Fibroblast of mammary gland (primary cell): ENCODE data around the gene LSR.

Experiments
- DNase-seq: peaks from one replicate; pipeline ENCODE4 v3.0.0-alpha.2; 2010; ENCODE audit warnings: low read depth
- H3K4me3 ChIP-seq: 2 replicates; pipeline ENCODE4 v1.5.1; 2011; ENCODE audit warnings: low read depth, mild to moderate bottlenecking, low read length, moderate library complexity; ENCODE audit not compliant: control insufficient read depth
- TF ChIP-seq, protein P1 (sequence below): conservative IDR thresholded peaks from 2 replicates; pipeline ENCODE4 v1.5.1; 2011; ENCODE audit warnings: low read depth, low read length, inconsistent platforms; ENCODE audit not compliant: control insufficient read depth, insufficient read depth

The LSR gene

DNA sequence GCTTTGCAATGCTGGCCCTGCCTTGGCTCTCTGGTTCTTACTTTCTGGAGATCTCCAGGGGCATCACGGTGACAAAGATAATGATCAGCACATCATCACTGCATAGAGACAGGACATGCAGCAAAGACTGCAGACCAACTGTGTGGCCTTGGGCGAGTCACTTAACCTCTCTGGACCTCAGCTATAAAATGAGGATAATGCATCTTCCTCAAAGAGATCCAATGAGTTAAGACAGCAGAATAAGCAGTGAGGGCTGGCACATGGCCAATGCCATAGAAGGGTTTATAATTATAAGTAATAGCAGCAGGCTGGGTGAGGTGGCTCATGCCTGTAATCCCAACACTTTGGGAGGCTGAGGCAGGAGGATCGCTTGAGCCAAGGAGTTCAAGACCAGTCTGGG, 45.5 kb downstream of the LSR start:
- TF ChIP-seq, protein P1, sequence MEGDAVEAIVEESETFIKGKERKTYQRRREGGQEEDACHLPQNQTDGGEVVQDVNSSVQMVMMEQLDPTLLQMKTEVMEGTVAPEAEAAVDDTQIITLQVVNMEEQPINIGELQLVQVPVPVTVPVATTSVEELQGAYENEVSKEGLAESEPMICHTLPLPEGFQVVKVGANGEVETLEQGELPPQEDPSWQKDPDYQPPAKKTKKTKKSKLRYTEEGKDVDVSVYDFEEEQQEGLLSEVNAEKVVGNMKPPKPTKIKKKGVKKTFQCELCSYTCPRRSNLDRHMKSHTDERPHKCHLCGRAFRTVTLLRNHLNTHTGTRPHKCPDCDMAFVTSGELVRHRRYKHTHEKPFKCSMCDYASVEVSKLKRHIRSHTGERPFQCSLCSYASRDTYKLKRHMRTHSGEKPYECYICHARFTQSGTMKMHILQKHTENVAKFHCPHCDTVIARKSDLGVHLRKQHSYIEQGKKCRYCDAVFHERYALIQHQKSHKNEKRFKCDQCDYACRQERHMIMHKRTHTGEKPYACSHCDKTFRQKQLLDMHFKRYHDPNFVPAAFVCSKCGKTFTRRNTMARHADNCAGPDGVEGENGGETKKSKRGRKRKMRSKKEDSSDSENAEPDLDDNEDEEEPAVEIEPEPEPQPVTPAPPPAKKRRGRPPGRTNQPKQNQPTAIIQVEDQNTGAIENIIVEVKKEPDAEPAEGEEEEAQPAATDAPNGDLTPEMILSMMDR = no peak
- DNase-seq = no peak

DNA sequence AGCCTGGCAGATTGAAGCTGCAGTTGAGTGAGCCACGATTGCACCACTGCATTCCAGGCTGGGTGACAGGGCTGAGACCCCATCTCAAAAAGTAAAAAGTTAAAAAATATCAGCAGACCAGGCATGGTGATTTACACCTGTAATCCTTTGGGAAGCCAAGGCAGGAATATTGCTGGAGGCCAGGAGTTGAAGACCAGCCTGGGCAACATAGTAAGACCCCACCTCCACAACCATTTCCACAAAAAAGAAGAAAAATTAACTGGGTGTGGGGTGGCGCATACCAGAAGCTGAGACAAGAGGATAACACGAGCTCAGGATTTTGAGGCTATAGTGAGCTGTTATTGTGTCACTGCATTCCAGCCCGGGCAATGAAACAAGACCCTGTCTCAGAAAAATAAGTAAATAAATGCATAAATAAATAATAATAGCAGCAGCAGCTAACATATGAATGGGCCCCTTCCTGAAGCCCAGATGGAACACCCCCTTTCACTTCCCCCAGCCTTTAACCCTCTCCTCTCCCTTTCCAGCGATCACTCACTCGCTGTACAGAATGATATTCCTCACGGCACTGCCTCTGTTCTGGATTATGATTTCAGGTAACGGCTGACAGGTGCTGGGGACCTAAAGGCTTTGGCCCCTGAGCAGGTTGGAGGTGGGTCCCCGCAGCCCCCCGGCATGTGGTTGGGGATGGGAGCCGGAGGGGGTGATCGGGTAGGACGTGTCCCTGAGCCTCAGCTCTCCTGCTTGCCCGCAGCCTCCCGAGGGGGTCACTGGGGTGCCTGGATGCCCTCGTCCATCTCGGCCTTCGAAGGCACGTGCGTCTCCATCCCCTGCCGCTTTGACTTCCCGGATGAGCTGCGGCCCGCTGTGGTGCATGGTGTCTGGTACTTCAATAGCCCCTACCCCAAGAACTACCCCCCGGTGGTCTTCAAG, 46.3 kb downstream of the LSR start:
- TF ChIP-seq, protein P1 = no peak
- no peak overlapping the region for H3K4me3 ChIP-seq
- no peak for DNase-seq

More for the DNA sequence above, 45.5 kb downstream of the LSR start:
- no peak overlapping the region for H3K4me3 ChIP-seq

DNA sequence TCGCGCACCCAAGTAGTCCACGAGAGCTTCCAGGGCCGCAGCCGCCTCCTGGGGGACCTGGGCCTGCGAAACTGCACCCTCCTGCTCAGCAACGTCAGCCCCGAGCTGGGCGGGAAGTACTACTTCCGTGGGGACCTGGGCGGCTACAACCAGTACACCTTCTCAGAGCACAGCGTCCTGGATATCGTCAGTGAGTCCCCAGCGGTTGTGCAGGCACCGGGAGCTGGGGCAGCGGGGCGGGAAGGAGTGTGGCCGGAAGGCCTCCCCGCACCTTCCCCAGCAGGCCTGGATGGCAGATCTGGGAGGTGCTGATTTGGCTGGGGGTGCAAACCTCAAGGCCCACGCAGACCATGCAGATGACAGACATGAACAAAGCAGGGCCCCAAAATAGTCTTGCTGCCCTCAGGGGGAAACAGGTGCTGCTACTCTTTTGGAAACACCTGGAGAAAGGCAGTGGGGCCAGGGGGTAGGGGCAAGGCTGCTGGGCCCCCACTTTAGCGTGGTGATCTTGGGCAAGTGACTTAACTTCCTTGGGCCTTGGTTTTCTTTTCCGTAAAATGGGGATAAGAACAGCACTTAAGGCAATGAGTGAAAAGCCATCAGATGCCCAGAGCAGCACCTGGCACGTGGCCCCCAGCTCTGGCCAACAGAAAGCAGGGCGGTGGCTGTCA, 47.1 kb downstream of the LSR start:
- TF ChIP-seq, protein P1 = no peak
- H3K4me3 ChIP-seq = no peak overlapping the region
- DNase-seq = no peak

DNA sequence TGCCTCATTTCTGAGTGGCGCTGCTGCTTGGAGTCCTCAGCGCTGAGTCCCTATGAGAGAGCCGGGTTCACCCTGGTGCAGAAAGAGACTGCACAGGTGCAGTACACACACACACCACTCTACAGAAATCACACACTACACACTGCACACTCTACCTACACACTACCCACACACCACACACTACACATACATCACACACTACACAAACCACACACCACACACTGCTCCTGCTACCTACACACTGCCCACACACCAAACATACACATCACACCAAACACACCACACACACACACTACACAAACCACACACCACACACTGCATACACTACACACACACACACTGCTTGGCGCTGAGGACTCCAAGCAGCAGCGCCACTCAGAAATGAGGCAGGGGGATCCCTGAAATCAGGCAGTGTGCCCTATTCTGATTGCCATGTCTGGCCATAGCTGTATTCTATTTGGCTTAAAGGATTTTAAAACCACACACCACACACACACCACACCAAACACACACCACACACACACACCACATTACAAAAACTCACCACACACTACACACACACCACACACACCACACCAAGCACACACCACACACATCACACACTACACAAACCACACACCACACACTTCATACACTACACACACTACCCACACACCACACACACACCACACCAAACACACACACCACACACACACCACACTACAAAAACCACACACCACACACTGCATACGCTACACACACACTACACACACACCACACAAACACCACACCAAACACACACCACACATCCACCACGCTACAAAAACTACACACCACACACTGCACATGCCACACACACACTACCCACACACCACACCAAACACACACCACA, 48.1 kb downstream of the LSR start:
- no peak for DNase-seq
- H3K4me3 ChIP-seq = no peak overlapping the region
- TF ChIP-seq, protein P1 = no peak

DNA sequence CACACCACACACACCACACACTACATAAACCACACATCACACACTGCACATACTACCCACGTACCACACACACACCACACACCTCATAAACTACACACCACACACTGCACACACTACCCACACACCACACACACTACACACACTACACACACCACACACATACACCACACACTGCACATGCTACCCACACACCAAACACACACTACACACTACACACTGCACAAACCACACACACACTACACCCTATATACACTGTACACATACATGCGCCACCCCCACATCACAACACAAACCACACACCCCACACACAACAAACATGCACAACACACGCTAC, 48.7 kb downstream of the LSR start:
- TF ChIP-seq, protein P1 = no peak
- no peak for DNase-seq
- H3K4me3 ChIP-seq = no peak overlapping the region

DNA sequence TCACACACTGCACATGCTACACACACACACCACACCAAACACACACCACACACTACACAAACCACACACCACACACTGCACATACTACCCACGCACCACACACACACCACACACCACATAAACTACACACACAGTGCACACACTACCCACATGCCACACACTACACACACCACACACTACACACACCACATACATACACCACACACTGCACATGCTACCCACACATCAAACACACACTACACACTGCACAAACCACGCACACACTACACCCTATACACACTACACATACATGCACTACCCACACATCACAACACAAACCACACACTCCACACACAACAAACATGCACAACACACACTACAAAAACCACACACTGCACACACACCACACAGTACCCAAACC, 49.1 kb downstream of the LSR start:
- no peak overlapping the region for H3K4me3 ChIP-seq
- no peak for DNase-seq
- TF ChIP-seq, protein P1 = no peak
